Smooth muscle cell (in vitro differentiated cells): ENCODE measurements around the gene MEX3D. TPM values are rescaled to one million over a fixed set of nuclear protein-coding genes. Genes with fewer than 3 reads are reported as not detected.

Experiments used
- DNase-seq: peaks from one replicate; lab custom pipeline; 2025; ENCODE audit not compliant: unreplicated experiment; lab: John Stamatoyannopoulos, UW
- H2AFZ ChIP-seq: fragments of 200-600 bp; sonication (generic); 2 replicates; pipeline ENCODE4 v1.6.0; 2016; ENCODE audit warnings: antibody characterized with exemption, low read depth, mild to moderate bottlenecking
- H3F3A ChIP-seq: fragments of 200-600 bp; sonication (generic); 2 replicates; pipeline ENCODE4 v1.6.0; 2017; ENCODE audit warnings: antibody characterized with exemption, low read depth
- H3K27ac ChIP-seq: fragments of 200-600 bp; sonication (generic); 2 replicates; pipeline ENCODE4 v1.5.1; 2016; ENCODE audit warnings: low read depth, mild to moderate bottlenecking
- H3K27me3 ChIP-seq: fragments of 200-600 bp; sonication (generic); 2 replicates; pipeline ENCODE4 v1.6.1; 2016; ENCODE audit warnings: low read depth, mild to moderate bottlenecking
- H3K36me3 ChIP-seq: fragments of 200-600 bp; sonication (generic); 2 replicates; pipeline ENCODE4 v1.5.1; 2016; ENCODE audit warnings: low read depth
- H3K4me1 ChIP-seq: fragments of 200-600 bp; sonication (generic); 2 replicates; pipeline ENCODE4 v1.5.1; 2016; ENCODE audit warnings: low read depth
- H3K4me2 ChIP-seq: fragments of 200-600 bp; sonication (generic); 2 replicates; pipeline ENCODE4 v1.6.0; 2016; ENCODE audit warnings: mild to moderate bottlenecking
- H3K4me3 ChIP-seq: fragments of 200-600 bp; sonication (generic); 2 replicates; pipeline ENCODE4 v1.5.1; 2016; ENCODE audit warnings: mild to moderate bottlenecking
- H3K79me2 ChIP-seq: fragments of 200-600 bp; sonication (generic); 2 replicates; pipeline ENCODE4 v1.6.0; 2016; ENCODE audit warnings: low read depth, mild to moderate bottlenecking
- H3K9ac ChIP-seq: fragments of 200-600 bp; sonication (generic); 2 replicates; pipeline ENCODE4 v1.6.0; 2016; ENCODE audit warnings: low read depth
- H3K9me3 ChIP-seq: fragments of 200-600 bp; sonication (generic); replicated peaks from 2 replicates; pipeline ENCODE4 v1.5.1; 2016; ENCODE audit warnings: low read depth
- H4K20me1 ChIP-seq: fragments of 200-600 bp; sonication (generic); 2 replicates; pipeline ENCODE4 v1.6.0; 2016; ENCODE audit warnings: low read depth
- WGBS: methylation state at CpG from one replicate; pipeline ENCODE4 v1.1.7; 2016; ENCODE audit warnings: low lambda C conversion rate; 5-methylcytosine and 5-hydroxymethylcytosine counted together
- polyA plus RNA-seq: library from polyadenylated mRNA; unstranded; fragments of >200 nt; fragmentation: Nextera tagmentation; extraction: Ambion mirVana; gene quantifications from 2 replicates; pipeline ENCODE4 v1.2.1, GENCODE V29; 2016
- total RNA-seq: library from RNA; depleted of rRNA; stranded (reverse); fragments of >200 nt; gene quantifications from 2 replicates; pipeline ENCODE4 v1.2.3, GENCODE V29; 2014
- TF ChIP-seq, protein P1 (sequence below): fragments of 200-600 bp; sonication (generic); IDR thresholded peaks from 2 replicates; pipeline ENCODE4 v1.5.1; 2017; ENCODE audit warnings: borderline replicate concordance, mild to moderate bottlenecking, antibody characterized with exemption; ENCODE audit not compliant: insufficient read depth, poor library complexity, severe bottlenecking

The MEX3D gene
- total and polyA plus RNA-seq, 2 experiments from 2014 or later = 8.4 to 28.6 TPM

DNA sequence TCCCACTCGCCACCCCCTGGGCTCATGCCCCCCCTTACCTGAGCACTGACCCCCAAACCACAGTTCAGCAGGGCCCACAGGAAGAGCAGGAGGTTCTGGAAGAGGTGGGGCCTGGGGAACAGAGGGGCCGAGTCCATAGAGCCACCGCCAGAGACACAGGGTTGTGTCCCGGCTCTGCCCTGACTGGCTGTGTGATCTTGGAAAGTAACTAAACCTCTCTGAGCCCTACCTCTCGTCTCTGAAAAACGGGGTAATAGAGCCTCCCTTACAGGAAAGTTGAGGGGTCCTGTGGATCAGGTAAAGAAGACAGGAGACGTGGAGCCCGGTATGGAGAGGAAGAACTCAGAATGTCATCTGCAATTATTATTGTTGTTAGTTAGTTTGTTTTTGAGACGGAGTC lies 57.3 kb downstream of the MEX3D start:
- Histone ChIP-seq H3F3A (peaks cover 16% of the 10 kb centered on the region), H3K27me3 (no peaks in the 10 kb centered on the region), H4K20me1 (no peaks in the 10 kb centered on the region), H3K4me2 (peak overlapping the region; percentile 37), H3K79me2 (no peaks in the 10 kb centered on the region), H3K4me3 (peak overlapping the region; percentile 18), H3K4me1 (peaks cover 11% of the 10 kb centered on the region), H2AFZ (no peak overlapping the region), H3K36me3 (no peaks in the 10 kb centered on the region), H3K9me3 (no peaks in the 10 kb centered on the region), H3K27ac (no peak overlapping the region), H3K9ac (no peak overlapping the region)
- TF ChIP-seq, protein P1, sequence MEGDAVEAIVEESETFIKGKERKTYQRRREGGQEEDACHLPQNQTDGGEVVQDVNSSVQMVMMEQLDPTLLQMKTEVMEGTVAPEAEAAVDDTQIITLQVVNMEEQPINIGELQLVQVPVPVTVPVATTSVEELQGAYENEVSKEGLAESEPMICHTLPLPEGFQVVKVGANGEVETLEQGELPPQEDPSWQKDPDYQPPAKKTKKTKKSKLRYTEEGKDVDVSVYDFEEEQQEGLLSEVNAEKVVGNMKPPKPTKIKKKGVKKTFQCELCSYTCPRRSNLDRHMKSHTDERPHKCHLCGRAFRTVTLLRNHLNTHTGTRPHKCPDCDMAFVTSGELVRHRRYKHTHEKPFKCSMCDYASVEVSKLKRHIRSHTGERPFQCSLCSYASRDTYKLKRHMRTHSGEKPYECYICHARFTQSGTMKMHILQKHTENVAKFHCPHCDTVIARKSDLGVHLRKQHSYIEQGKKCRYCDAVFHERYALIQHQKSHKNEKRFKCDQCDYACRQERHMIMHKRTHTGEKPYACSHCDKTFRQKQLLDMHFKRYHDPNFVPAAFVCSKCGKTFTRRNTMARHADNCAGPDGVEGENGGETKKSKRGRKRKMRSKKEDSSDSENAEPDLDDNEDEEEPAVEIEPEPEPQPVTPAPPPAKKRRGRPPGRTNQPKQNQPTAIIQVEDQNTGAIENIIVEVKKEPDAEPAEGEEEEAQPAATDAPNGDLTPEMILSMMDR = no peak
- 83% methylated on average over 8 of the region's 9 CpGs for WGBS
- no peak for DNase-seq

- no peak overlapping the region for H3K9ac ChIP-seq
- peaks cover 11% of the 10 kb centered on the region for H3K4me1 ChIP-seq
- no peaks in the 10 kb centered on the region for H3K79me2 ChIP-seq
- TF ChIP-seq, protein P1 = no peak
- H3K9me3 ChIP-seq = no peaks in the 10 kb centered on the region
- H3K27me3 ChIP-seq = no peaks in the 10 kb centered on the region
- H3K4me2 ChIP-seq = peak overlapping the region; percentile 37
- H3K4me3 ChIP-seq = peak overlapping the region; percentile 18
- H3K27ac ChIP-seq = no peak overlapping the region
- peaks cover 16% of the 10 kb centered on the region for H3F3A ChIP-seq
- no peaks in the 10 kb centered on the region for H3K36me3 ChIP-seq
- no peak for DNase-seq
- H4K20me1 ChIP-seq = no peaks in the 10 kb centered on the region
- no peak overlapping the region for H2AFZ ChIP-seq
- 59% methylated on average over 7 of the region's 25 CpGs for WGBS
Observed at GRCh38 chr19:1510442-1510806, 57.7 kb downstream of the MEX3D start.

DNA sequence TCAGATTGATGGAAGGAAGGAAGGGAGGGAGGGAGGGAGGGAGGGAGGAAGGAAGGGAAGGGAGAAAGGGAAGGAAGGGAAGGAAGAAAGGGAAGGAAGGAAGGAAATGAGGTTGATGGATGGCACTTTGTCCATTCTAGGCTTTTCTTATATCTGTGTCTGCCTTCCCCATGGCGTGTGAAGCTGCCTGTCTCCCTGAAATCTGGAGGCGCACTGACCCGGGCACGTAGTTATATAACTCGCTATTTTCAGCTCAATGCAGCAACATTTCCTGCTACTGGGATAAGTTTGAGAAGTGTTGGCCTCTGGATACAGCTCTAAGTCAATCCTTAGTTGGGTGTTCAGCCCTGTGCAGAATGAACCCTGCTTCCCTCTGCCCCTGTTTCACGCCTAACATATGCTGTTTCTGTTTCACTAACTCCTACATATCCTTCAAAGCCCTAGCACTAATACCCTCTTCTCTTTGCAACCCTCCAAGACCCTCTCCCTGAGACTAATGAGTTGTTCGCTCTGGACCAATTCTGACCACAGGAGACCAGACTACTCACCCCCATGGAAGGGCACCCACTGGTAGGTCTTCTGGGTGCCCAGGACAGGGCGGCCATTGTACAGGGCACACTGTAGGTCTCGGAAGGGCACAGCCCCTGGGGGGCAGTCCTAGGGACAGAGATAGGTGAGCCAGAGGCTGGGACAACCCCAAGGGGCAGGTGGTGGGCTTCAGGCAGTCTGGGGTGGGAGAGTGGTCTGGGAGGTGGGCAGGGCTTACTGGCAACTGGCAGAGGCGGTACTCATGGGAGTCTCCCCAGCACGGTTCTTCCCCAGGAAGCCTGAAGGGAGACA lies 58.3 kb downstream of the MEX3D start:
- no peak overlapping the region for H3K9ac ChIP-seq
- TF ChIP-seq, protein P1 = no peak
- H4K20me1 ChIP-seq = no peaks in the 10 kb centered on the region
- H3K36me3 ChIP-seq = no peaks in the 10 kb centered on the region
- H3K79me2 ChIP-seq = no peaks in the 10 kb centered on the region
- H3K4me1 ChIP-seq = peaks cover 11% of the 10 kb centered on the region
- H2AFZ ChIP-seq = no peak overlapping the region
- no peaks in the 10 kb centered on the region for H3K9me3 ChIP-seq
- H3K27me3 ChIP-seq = no peaks in the 10 kb centered on the region
- H3K4me3 ChIP-seq = no peak overlapping the region
- H3F3A ChIP-seq = peaks cover 16% of the 10 kb centered on the region
- H3K27ac ChIP-seq = no peak overlapping the region
- no peak for DNase-seq
- 80% methylated on average over 9 of the region's 11 CpGs for WGBS
- peak overlapping the region; percentile 37 for H3K4me2 ChIP-seq

GRCh38 chr19:1508507-1508856 lies 59.6 kb downstream of the MEX3D start:
- Histone ChIP-seq H3K36me3 (no peaks in the 10 kb centered on the region), H3F3A (peaks cover 16% of the 10 kb centered on the region), H3K79me2 (no peaks in the 10 kb centered on the region), H4K20me1 (no peaks in the 10 kb centered on the region), H3K9me3 (no peaks in the 10 kb centered on the region), H3K27ac (no peak overlapping the region), H3K4me1 (peaks cover 14% of the 10 kb centered on the region), H3K4me2 (peak overlapping the region; percentile 87), H3K27me3 (peaks cover under 1% of the 10 kb centered on the region), H2AFZ (no peak overlapping the region), H3K9ac (no peak overlapping the region), H3K4me3 (peak overlapping the region; percentile 58)
- no peak for DNase-seq
- WGBS = 41% methylated on average over 12 of the region's 12 CpGs
- TF ChIP-seq, protein P1 = no peak
